ENCODE results near the gene DOCK2. TPM values are rescaled to one million over a fixed set of nuclear protein-coding genes. Genes with fewer than 3 reads are reported as not detected.

Gene DOCK2
- total and polyA plus RNA-seq, 2 donors (not counting 3 experiments of a cell fraction or from before 2014, with no cell fraction given) = 0.62 to 4.8 TPM

GRCh38 chr5:169791251-169791650 lies 154.2 kb downstream of the DOCK2 start:
- Histone ChIP-seq H3K27ac (ENCODE audit: insufficient read depth, low read depth, low read length) (no peak overlapping the region), H3K9me3 (replicated peaks; ENCODE audit: control insufficient read depth, insufficient read depth, low read length) (no peaks in the 10 kb centered on the region), H4K20me1 (replicated peaks; ENCODE audit: control insufficient read depth, extremely low read depth, insufficient read depth, low read length) (no peaks in the 10 kb centered on the region), H3K9me1 (replicated peaks; ENCODE audit: control insufficient read depth, extremely low read depth, insufficient read depth, low read length) (no peaks in the 10 kb centered on the region), H3K4me1 (ENCODE audit: control insufficient read depth, extremely low read depth, insufficient read depth, low read length) (no peaks in the 10 kb centered on the region), H3K4me3 (replicated peaks in 1 of 3; ENCODE audit: insufficient read depth in 1 of 3, low read depth in 1 of 3, low read length in 3 of 3) (no peak overlapping the region), H3K9ac (replicated peaks; ENCODE audit: extremely low read depth, insufficient read depth, low read length) (no peak overlapping the region), H3K27me3 (ENCODE audit: control insufficient read depth in 2 of 2, insufficient read depth in 2 of 2, low read length in 2 of 2) (peaks cover 0 to 3% of the 10 kb centered on the region in 2 experiments), H3K79me2 (ENCODE audit: control insufficient read depth, insufficient read depth, low read length) (no peaks in the 10 kb centered on the region), H3K4me2 (ENCODE audit: insufficient read depth, low read length) (no peak overlapping the region), H2AFZ (ENCODE audit: low read depth, low read length) (no peak overlapping the region), H3K36me3 (ENCODE audit: control insufficient read depth in 2 of 2, extremely low read depth in 1 of 2, insufficient read depth in 2 of 2, low read length in 2 of 2) (no peaks in the 10 kb centered on the region)
- FAIRE-seq (no peak), DNase-seq (ENCODE audit: low read depth, low spot score) (no peak)
- TF ChIP-seq MYC (IDR thresholded peaks at IDR 0.05; ENCODE audit: low read depth, low read length) = no peak
- no peak for TF ChIP-seq POLR2A (IDR thresholded peaks at IDR 0.05; ENCODE audit: low read depth, low read length)
- TF ChIP-seq CTCF (IDR thresholded peaks at IDR 0.05; ENCODE audit: extremely low read depth in 1 of 2, insufficient read depth in 1 of 2, low read depth in 1 of 2, low read length in 2 of 2) = no peak
- no peak for TF ChIP-seq EZH2 (IDR thresholded peaks at IDR 0.05; ENCODE audit: borderline replicate concordance, low read depth, low read length, severe bottlenecking)
- TF ChIP-seq GATA2 (IDR thresholded peaks at IDR 0.05; ENCODE audit: insufficient read depth, insufficient read length, low read depth, low read length) = no peak
- no peak for TF ChIP-seq FOS (IDR thresholded peaks at IDR 0.05; ENCODE audit: borderline replicate concordance, insufficient read depth, low read length)
- TF ChIP-seq MAX (IDR thresholded peaks at IDR 0.05; ENCODE audit: insufficient read depth, insufficient read length) = no peak
- TF ChIP-seq JUN (IDR thresholded peaks at IDR 0.05; ENCODE audit: borderline replicate concordance, insufficient read depth, insufficient read length, low read depth) = no peak
- TF ChIP-seq POLR2AphosphoS5 (IDR thresholded peaks at IDR 0.05; ENCODE audit: insufficient read depth, low read depth, low read length) = no peak
- ChIA-PET POLR2A (no interaction called here), CTCF (interaction anchor here (0.9 to 1.8 kb wide), 2 partner anchors 14 to 190 kb away, joined by 3 to 5 read pairs; partner anchors contain the start of gene INSYN2B)
- no TSS peak for BruUV-seq (replicated peaks)
- dilution Hi-C loops (cut with MboI; ENCODE audit: extremely low pct_ligation_motif_present, low sequenced_read_pairs) = no loop called here
- intact Hi-C loops (cut with micrococcal nuclease) = no loop called here
